ENCODE results near the gene CDKAL1.

The CDKAL1 gene

DNA sequence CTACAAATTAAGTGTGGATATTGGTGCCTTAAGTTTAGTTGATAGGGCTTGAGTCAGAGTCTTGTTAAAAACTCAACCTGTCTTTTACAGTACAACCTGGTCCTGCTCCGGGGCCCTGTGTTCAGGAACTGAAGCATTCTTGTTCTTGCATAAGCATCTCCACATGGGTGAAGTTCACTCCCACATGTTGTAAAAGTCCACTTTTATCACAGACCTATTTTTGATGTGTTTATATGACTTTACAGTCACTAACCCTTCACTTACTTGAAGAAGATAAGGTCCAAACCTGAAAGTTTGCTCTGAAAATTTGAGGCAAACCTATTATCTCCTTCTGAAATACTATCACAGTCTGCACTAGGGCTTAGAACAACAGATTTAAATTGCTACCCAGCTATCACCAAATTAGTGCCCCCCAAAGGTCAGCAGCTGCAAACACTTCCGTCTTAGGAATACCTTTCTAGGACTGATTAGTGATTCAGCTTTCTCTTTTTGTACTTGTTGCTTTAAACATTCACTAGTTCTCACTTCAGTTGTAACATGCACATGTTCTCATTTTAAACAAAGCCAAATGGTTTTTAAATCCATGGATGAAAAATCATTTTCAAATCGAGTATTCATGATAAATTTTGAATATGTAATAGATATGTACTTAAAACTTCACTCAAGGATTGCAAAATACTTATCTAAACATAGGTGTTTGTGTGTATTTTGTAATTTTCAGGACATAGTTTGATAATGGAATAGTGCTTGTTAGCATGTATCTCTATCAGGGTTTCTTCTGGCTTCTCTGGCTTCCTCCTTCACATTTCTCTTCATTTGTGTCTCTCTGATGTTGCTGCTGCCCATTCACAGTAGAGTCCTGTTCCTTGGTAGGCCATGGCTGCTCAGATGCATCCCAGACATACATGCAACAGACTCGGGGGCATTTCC, 589.5 kb downstream of the CDKAL1 start:
- no peak for DNase-seq (ENCODE audit: low read depth in 1 of 2, low spot score in 1 of 2)

DNA sequence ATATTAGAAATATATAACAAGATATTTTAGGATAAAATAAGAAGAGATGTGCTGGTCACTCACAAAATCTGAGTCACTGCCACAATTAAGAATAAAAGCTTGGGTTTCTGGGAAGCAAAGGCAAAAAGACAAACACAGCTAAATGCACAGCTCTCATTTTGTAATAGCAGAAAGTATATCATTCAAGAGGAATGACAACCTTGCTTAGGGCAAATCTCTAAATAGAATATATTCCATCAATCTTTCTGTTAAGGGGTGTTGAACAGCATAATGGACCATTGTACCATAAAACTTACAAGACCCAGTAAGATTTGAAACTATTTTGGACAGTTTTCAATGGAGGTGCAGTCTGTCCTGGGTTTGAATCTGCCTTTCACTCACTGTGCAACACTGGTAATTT, 594.3 kb downstream of the CDKAL1 start:
- no peak for DNase-seq (ENCODE audit: low read depth in 1 of 2, low spot score in 1 of 2)

DNA sequence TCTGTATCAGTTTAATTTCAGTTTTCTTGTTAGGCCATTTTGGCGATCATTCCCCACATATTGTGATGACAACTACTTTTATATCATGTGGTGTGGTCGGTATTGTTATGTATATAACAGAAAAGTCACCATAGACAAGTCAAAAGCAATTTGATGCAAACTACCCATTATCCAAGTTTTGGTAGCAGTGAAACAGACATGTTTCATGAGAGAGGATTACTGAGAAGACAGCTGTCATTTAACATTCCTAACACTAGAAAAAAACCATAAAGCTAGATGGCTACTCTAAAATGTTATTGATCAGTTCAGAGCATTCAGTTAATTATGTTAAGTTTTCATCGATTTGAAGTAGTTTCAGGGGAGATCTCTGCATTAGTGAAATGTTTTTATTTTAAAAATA, 597.1 kb downstream of the CDKAL1 start:
- DNase-seq (ENCODE audit: low read depth in 1 of 2, low spot score in 1 of 2): no peak

DNA sequence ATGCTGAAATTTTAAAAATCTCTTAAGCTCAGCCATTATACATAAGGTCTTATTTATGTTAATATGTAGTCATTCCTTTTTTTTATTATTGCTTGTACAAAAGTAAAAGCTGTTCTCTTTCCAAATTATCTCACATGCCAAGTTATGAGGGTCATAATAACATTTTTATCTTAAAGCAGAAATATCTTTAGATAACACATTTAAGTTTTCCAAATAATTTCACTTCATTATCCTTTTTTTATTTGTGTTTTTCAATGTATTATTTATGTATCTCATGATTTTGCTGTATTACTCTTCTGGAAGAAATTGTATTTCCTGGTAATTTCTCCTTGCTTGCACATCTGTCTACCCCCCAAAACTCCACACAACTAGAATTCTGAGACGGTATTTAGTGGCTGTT, 598.2 kb downstream of the CDKAL1 start:
- DNase-seq (ENCODE audit: low read depth in 1 of 2, low spot score in 1 of 2): no peak

DNA sequence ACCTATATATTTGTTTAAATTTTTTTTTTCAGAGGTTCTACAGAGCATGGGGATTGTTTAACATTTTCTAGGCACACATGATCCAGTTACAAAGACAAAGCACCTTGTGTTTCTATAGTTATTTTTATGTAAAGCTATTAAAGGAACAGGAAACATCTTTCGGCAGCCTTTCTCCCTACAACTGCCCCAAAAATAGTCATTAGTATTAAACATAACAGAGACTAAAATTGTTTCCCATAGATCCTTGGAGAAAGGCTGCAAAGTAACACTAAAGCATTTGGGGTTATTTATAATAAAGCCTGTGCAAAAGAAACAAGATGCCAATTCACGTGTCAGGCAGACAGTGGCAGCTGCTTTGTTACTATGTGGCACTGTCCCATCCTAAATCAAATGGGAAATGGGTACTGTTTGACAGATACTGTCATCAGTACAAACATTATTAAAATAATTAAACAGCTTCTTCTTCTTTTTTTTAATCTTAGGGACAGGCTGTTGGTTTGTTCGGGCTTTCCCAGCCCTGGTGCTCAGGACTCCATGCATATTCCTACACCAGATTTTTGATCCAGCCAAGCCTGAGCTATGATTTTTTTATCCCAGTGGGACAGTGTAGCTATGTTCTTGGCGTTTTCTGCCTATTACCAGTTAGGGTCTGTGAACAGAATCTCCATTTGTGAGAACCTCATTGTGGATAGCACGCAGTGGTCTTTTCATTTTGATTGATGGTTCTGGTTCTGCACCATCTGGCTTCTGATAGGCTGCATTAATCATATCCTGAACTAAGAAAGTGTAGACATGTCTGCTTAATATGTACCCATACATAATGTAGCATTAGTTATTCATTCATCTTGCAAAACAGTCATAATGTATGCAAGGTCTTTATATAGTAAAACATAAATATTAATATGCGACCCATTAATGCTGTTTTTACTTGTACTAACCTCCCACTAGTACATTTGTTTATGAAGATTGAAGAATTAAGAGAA, 598.9 kb downstream of the CDKAL1 start:
- DNase-seq (ENCODE audit: low read depth in 1 of 2, low spot score in 1 of 2): no peak

DNA sequence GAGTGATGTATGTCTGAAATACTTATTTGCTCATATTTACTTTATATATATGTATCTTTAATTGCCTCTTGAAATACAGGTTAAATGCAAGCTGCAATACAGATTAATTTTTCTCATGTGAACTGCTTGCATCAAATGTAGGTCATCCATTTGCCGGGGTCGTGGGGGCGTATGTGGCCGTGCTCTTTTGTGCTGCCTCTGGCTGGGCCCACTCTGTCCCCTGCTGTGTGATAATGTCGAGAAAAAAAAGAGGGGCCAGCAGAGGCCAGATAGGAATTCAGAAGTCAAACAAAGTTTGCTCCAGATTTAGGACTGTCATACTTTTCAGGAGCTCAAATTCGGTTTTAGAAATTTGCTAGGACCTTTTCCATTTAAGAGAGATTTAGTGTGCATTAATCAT, 599.6 kb downstream of the CDKAL1 start:
- DNase-seq (ENCODE audit: low read depth in 1 of 2, low spot score in 1 of 2): no peak

DNA sequence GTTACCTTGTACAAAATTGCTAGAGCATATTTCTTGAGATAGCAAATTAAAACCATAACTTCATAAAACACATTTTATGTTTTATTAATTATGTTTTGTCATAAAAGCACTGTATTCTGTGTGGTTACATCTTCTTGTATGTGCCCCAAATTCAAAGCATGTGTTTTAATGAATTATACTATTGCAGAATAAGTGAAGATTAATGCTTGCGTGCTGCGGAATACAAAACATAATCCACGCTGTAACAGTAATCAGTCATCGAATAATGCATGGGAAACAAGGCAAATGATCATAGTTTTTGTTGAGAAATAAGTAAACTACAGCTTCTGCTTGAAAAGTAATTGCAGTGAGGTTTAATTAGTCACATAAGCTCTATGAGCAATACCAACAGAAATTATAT, 600.1 kb downstream of the CDKAL1 start:
- no peak for DNase-seq (ENCODE audit: low read depth in 1 of 2, low spot score in 1 of 2)

DNA sequence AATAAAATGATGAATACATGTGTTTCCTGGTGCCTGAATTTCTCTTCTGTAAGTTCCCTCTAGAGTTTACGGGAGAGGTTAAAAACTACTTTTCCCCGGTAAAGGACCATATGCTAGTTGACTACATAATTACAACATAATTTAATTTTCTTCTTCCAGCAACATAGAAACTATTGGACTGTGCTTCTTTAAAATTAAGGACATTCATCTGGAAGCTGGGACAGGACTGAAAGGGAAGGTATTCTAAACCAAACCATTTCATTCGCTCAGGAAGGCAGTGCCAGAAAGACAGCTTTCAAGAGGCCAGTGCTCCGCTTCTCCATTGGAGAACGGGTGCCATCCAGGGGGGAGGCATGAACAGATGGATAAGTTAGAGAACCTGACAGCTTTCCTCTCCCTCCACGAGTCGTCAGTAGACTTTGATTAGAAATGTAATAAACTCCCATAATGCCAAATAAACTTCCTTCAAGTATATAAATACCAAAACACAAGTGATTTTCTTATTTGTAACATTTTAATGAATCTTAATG, 601.3 kb downstream of the CDKAL1 start:
- DNase-seq (ENCODE audit: low read depth in 1 of 2, low spot score in 1 of 2): no peak

DNA sequence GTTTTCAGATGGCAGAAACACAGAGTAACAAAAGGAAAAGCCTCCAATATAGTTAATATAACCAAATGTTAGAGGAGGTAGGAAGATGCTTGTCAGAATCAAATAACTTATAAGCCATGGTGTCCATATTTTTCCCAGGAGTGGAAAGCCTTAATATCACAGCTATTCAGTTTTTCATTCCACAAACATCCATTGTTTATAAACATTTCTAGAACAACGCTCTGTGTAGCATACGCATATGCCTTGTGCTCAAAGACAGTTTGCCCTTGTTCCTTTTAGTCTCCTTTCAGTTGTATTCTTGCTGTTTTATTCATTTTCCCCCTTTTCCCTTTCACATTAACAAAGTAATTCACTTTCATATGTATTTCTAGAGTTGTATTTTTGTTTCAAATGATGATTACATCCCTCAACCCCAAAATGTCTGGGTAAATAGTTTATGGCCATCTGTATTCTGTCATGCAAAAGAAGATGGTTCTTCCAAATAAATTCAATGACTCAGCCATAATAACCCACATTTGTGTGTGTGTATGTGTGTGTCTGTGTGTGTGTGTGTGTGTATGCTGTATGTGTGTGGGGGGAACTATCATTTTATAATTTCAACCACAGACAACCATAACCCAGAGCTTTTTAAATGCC, 603.6 kb downstream of the CDKAL1 start:
- DNase-seq (ENCODE audit: low read depth in 1 of 2, low spot score in 1 of 2): no peak

DNA sequence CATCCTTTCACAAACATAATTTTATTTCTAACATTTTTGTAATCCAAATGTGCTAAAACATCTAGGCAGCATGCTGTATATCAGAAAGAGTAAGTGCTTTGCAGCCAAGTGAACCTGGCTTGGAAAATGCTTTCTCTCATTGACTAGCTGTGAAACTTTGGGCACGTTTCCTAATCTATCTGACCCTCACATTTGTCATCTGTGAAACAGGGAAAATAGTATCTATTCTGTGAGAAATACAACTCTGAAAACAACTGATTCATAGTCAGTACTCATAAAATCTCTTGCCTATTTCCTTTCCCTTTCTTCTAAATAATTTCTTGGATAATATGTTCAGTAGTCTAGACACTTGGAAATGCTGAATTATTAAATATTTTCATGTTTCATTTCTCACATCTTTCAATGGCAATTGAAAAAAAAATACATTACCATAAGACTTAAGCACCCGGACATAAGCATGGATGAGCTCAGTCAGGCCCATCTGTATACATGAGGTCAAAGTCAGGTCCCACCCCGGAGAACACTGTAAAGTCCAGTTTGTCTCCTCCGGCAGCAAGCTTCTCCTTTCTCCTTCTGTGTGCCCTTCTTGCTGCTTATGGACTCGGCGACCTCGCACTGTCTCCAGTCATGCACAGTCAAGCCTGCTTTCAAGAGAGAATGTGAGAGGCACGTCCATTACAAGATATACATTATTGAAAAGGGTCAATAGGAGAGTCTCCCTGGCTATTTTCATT, 604.2 kb downstream of the CDKAL1 start:
- no peak for DNase-seq (ENCODE audit: low read depth in 1 of 2, low spot score in 1 of 2)

DNA sequence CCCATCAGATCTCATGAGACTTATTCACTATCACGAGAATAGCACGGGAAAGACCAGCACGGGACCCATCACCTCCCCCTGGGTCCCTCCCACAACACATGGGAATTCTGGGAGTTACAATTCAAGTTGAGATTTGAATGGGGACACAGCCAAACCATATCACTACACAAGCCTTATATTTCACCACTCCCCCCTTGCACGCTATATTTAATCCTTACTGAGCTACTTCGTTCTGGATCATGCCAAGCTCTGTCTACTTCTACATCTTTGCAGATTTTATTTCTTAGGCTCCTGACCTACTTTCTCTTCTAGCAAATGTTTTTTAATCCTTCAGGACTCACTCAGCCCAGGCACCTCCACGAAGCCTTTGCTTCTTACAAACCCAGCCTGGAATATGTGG, 606.7 kb downstream of the CDKAL1 start:
- no peak for DNase-seq (ENCODE audit: low read depth in 1 of 2, low spot score in 1 of 2)

DNA sequence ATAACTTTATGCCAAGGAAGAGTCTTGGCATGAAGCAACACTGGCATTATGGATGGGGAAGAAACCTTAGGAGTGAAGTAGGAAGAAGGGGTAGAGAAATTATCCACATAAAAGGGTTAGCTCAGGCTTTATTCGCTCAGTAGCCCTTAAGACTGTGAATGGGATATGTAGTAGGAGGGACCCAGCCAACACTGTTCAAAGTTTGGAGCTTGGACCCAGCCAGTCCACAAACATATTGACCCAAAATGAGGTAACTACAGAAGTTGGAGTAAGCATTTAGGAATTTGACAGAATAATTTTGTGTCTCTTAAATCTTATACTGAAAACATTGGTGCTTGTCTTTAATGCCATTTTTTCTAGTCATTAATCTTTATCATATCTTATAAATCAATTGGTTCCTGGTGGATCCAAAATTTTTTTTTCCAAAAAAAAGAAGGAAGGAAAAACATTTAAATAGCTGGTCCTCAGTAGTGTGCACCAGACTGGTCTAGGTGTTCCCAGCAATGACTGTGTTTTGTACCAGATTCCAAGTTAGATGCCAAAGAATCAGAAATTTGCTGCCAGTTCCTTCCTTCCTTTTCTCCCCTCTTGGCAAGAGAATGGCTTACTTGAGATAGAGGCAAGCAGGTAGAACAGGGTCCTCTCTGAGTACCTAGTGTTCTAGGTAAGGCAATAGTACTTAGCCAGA, 607.5 kb downstream of the CDKAL1 start:
- DNase-seq (ENCODE audit: low read depth in 1 of 2, low spot score in 1 of 2): no peak

DNA sequence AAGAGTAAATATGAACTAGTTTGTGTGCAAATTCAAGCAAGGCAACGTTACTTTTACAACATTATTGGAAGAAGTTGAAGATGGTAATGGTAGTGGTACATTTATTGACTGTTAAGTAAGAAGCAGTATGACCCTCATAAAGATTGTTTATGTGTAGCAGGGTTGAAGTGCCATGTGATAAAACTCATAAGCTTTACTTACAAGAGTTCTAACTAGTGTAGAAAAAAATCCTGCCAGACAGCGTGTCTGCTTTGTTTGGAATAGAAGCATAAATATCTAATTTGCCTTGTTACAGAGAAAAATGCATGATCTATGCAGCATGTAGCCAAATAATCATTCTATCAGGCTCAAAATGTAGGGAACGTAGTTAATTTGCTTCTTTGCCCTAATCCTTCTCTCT, 608.5 kb downstream of the CDKAL1 start:
- no peak for DNase-seq (ENCODE audit: low read depth in 1 of 2, low spot score in 1 of 2)

DNA sequence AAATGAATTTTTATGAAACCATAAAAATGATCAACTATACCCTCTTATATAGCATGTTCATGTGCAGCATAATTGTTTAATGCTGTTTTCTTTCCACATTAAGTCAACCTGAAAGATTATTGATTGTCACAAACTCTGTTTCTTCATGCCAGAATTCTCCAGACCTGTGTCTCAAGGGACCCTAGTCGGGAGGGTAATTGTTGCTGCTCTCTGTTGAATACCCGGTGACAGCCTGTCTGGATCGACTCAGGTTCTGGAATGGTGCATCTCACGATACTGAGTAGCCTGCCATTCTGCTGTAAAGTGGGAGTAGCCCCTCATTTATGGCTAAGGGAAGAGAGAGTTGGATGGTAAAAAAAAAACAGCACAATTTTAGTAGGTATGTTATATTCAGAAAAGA, 609.4 kb downstream of the CDKAL1 start:
- DNase-seq (ENCODE audit: low read depth in 1 of 2, low spot score in 1 of 2): no peak

DNA sequence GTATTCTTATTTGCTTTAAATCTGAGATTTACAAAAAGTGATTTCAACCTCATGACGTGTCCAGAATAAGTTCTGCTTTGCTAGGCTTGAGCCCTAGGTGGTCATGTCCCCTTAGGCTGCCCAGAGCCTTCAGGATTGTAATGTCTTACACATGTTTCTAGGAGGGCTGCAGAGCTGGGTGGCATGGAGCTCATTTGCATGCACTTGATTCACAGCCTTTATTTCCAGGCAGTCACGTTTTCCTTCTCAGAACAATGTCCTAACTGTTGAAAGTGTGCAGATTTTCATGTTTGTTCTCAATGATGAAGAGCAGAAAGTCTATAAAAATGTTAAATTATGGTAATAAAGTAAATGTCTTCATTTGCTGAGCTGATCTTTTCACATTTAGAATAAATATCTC, 610.7 kb downstream of the CDKAL1 start:
- no peak for DNase-seq (ENCODE audit: low read depth in 1 of 2, low spot score in 1 of 2)

DNA sequence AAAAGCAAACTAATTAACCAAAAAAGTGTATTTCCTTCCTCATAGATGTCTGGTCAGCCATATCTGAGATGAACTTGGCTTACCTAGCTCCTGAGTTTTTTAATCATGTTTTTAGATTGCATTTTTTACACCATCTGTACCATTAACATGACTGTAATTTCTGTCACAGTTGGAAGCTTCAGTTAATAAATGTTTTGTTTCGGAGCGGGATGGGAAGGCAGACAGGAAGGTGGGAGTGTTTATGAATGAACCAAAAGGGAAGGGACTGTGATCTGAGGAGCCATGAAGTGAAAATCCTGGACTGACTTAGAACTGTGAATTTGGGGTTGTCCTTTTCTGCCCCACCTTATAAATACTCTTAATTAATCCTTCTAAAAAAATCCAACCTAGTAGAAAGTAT, 613.7 kb downstream of the CDKAL1 start:
- no peak for DNase-seq (ENCODE audit: low read depth in 1 of 2, low spot score in 1 of 2)

DNA sequence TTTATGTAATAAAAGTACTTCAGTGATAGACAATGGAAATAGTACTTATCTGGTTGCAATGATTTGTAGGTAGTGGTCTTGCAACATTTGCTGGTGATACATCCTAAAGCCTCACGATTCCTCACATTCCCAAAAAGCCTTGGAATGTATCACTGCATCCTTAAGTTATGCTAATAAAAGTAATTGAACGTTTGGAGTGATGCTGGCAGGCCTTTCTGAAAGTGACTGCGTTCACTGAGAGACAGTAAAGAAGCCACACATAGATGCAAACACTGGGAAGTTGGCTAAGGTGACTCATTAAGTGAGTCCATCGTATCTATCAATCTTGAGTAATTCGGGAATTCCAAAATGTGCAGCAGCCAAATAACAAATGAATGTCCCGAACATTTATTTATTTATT, 615.2 kb downstream of the CDKAL1 start:
- no peak for DNase-seq (ENCODE audit: low read depth in 1 of 2, low spot score in 1 of 2)

DNA sequence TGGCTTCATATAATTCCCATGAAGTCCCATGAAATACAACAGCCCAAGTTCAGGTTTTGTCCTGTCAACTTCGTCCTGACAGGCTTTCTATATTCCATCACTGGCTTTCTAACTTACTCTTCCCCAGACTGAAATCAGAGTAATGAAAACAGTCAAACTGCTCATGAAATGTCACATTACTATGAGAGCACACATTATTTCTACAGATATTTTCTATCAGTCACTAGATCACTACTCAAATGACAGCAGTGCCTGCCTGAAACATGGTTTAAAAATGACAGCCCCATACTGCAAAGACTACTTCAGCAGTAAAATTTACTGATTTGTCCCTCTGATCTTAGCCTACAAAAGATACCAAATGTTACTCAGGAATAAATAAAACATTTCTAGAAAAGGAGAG, 616.4 kb downstream of the CDKAL1 start:
- no peak for DNase-seq (ENCODE audit: low read depth in 1 of 2, low spot score in 1 of 2)

DNA sequence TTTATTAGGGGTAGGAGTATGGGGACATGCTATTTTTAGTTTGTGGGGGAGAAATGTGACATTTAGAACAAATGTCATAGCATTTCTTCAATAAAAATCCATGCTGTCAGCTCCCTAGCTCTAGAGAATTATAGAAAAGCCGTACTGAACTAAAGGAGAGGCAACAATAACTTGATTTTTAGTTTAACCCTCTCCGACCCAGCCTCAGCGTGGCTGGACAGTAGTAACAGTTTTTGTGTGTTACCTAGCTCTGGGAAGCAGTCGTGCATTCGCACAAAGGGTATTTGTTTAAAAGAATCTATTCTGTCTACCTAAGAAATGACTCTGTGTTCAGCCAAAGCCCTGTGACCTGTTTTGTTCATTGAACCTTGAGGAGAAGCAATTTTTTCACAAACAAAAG, 616.9 kb downstream of the CDKAL1 start:
- DNase-seq (ENCODE audit: low read depth in 1 of 2, low spot score in 1 of 2): no peak

DNA sequence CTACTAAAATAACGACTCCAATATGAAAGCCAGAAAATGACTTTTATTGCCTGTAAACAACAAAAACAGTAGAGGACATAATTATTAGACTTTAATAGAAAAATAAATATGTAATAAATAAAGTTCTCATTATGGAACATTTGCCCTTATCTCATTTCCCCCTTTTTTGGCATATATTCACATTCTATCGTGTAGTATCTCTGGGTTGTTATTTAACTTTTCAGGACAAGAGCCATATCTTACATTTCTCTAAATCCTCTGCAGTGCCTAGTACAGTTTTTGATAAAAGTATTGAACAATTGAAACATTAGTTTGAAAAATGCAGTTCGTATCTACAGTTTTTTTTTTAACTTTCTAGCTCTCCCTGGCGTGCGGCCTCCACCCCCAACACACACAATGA, 617.3 kb downstream of the CDKAL1 start:
- no peak for DNase-seq (ENCODE audit: low read depth in 1 of 2, low spot score in 1 of 2)
